Fibroblast of villous mesenchyme (primary cell): ENCODE data around the gene PDE4D. TPM values are rescaled to one million over a fixed set of nuclear protein-coding genes. Genes with fewer than 3 reads are reported as not detected.

Experiments used
- DNase-seq: peaks from one replicate; pipeline ENCODE4 v3.0.0-alpha.2; 2010; ENCODE audit warnings: low read depth
- H3K4me3 ChIP-seq: 2 replicates; pipeline ENCODE4 v1.5.1; 2011; ENCODE audit warnings: low read depth, mild to moderate bottlenecking, low read length
- CTCF ChIP-seq: IDR thresholded peaks from 2 replicates; pipeline ENCODE4 v1.5.1; 2012; ENCODE audit warnings: low read depth, mild to moderate bottlenecking, low read length; ENCODE audit not compliant: insufficient read depth
- total RNA-seq: library from RNA; depleted of rRNA; stranded (reverse); fragments of >200 nt; gene quantifications from 2 replicates; pipeline ENCODE4 v1.2.3, GENCODE V29; 2012

The PDE4D gene
- total RNA-seq, 1 donor, result 6.0 TPM

GRCh38 chr5:58969253-58969652, 924.3 kb downstream of the PDE4D start:
- H3K4me3 ChIP-seq, result no peak overlapping the region
- no peak for DNase-seq
- TF ChIP-seq CTCF, result no peak

DNA sequence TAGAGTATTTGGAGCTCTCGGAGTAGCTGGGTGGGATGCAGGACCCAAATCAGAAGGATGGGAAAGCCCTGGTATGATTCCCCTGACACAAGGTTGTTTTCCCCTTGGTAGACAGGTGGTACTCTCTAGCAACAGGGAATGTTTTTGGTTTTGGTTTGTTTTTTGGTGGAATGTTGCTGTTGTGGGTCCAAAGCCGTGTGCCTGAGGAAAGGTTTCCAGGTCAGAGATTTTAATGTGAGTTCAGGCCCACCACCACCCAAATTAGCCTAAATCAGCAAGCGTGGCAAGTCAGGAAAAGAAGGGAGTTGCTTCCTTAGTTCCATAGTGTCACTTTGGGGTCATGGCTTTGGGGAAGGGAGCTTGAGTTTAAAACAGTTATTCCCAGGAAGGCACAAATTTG, 925.2 kb downstream of the PDE4D start:
- H3K4me3 ChIP-seq, result no peak overlapping the region
- DNase-seq, result no peak
- TF ChIP-seq CTCF, result no peak

DNA sequence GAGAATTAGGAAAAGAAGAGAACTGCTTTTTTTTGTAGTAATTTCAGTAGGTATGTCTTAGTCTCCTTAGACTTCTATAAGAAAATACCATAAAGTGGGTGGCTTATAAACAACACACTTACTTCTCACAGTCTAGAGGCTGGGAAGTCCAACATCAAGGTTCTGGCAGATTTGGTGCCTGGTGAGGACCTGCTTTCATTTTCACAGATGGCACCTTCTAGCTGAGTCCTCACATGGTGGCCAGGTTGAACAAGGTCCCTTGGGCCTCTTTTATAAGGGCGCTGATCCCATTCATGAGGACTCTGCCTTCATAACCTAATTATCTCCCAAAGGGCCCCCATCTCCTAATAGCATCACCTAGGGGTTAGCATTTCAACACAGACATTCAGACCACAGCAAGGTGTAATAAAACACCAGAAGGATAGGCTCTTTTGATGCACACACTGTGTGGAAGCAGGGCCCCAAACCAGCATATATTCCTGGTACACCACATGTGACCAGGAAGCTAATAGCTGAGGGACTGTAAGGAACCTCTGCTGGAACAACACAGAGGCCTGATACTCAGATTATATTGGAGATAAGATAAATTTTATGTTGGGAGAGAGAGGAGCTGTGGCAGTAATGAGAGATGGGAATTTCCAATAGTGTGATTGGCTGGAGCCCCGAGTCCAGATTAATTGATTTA, 925.8 kb downstream of the PDE4D start:
- no peak overlapping the region for H3K4me3 ChIP-seq
- no peak for TF ChIP-seq CTCF
- DNase-seq, result no peak

- H3K4me3 ChIP-seq, result no peak overlapping the region
- TF ChIP-seq CTCF, result no peak
- no peak for DNase-seq
These were observed 927.7 kb downstream of the PDE4D start for GRCh38 chr5:58965677-58966414.

GRCh38 chr5:58963821-58964220, 929.7 kb downstream of the PDE4D start:
- no peak for TF ChIP-seq CTCF
- no peak overlapping the region for H3K4me3 ChIP-seq
- no peak for DNase-seq

- no peak for DNase-seq
- no peak overlapping the region for H3K4me3 ChIP-seq
- TF ChIP-seq CTCF, result no peak
These were observed 930.2 kb downstream of the PDE4D start for GRCh38 chr5:58963361-58963760.
